ENCODE data around the gene PUSL1.

Gene PUSL1

GRCh38 chr1:1327291-1327690 lies 18.9 kb downstream of the PUSL1 start:
- H3K27ac ChIP-seq, result no peak overlapping the region
- TF ChIP-seq CTCF (IDR thresholded peaks at IDR 0.05), result no peak

GRCh38 chr1:1328254-1328653 lies 19.9 kb downstream of the PUSL1 start:
- Histone ChIP-seq H3K4me3 (no peak overlapping the region), H3K27ac (no peak overlapping the region)
- TF ChIP-seq CTCF (IDR thresholded peaks at IDR 0.05), result no peak
- DNase-seq (ENCODE audit: low spot score), result no peak

More at GRCh38 chr1:1327291-1327690, 18.9 kb downstream of the PUSL1 start:
- DNase-seq (ENCODE audit: low spot score), result no peak
- no peak overlapping the region for H3K4me3 ChIP-seq

GRCh38 chr1:1329304-1330210 lies 21.2 kb downstream of the PUSL1 start:
- no peak overlapping the region for H3K4me3 ChIP-seq
- DNase-seq (ENCODE audit: low spot score), result no peak
- H3K27ac ChIP-seq, result no peak overlapping the region
- no peak for TF ChIP-seq CTCF (IDR thresholded peaks at IDR 0.05)

- DNase-seq (ENCODE audit: low spot score), result no peak
- no peak for TF ChIP-seq CTCF (IDR thresholded peaks at IDR 0.05)
- H3K27ac ChIP-seq, result no peak overlapping the region
- no peak overlapping the region for H3K4me3 ChIP-seq
Measured at GRCh38 chr1:1330366-1331067, 22.1 kb downstream of the PUSL1 start.

- DNase-seq (ENCODE audit: low spot score), result no peak
- Histone ChIP-seq H3K4me3 (no peak within 1 kb of the TSS), H3K27ac (no peak within 1 kb of the TSS)
- TF ChIP-seq CTCF (IDR thresholded peaks at IDR 0.05), result no peak
Measured at GRCh38 chr1:1331068-1331965, 22.9 kb downstream of the PUSL1 start, which contains the start of gene TAS1R3. TSS of gene TAS1R3 (plus strand) at chr1:1331280. CDS start at chr1:1331346, 66 bp downstream.

GRCh38 chr1:1332031-1332755 lies 23.8 kb downstream of the PUSL1 start:
- H3K27ac ChIP-seq, result no peak overlapping the region

More at GRCh38 chr1:1332031-1332755, 23.8 kb downstream of the PUSL1 start:
- no peak overlapping the region for H3K4me3 ChIP-seq
- TF ChIP-seq CTCF (IDR thresholded peaks at IDR 0.05), result no peak
- no peak for DNase-seq (ENCODE audit: low spot score)
